Measurements from ENCODE around the gene EGFL6. TPM values are rescaled to one million over a fixed set of nuclear protein-coding genes. Genes with fewer than 3 reads are reported as not detected.
"Not testable (repeated sequence)": the region's sequence is repeated elsewhere in the genome, so short reads cannot be mapped to it uniquely, and the experiment has no call there.

The EGFL6 gene
- total and polyA plus RNA-seq, 2 donors: 8.7 to 28.9 TPM

GRCh38 chrX:13607996-13608365, 38.6 kb downstream of the EGFL6 start:
- H3K4me3 ChIP-seq (ENCODE audit: low read depth, low read length): no peak overlapping the region
- no peak overlapping the region for H3K27ac ChIP-seq (ENCODE audit: low read depth)
- no peaks in the 10 kb centered on the region for H3K4me1 ChIP-seq (ENCODE audit: insufficient read depth)
- no peaks in the 10 kb centered on the region for H3K36me3 ChIP-seq (ENCODE audit: insufficient read depth)
- DNase-seq (ENCODE audit: extremely low spot score): no peak
- WGBS: 94% methylated on average over 2 of the region's 2 CpGs

- Histone ChIP-seq H3K36me3 (ENCODE audit: insufficient read depth) (no peaks in the 10 kb centered on the region), H3K27ac (ENCODE audit: low read depth) (no peak overlapping the region), H3K4me1 (ENCODE audit: insufficient read depth) (no peaks in the 10 kb centered on the region), H3K4me3 (ENCODE audit: low read depth, low read length) (no peak overlapping the region)
- DNase-seq (ENCODE audit: extremely low spot score): no peak
Observed at GRCh38 chrX:13614154-13614553, 44.8 kb downstream of the EGFL6 start.

GRCh38 chrX:13620207-13620606, 50.8 kb downstream of the EGFL6 start:
- H3K36me3 ChIP-seq (ENCODE audit: insufficient read depth): no peaks in the 10 kb centered on the region
- H3K4me3 ChIP-seq (ENCODE audit: low read depth, low read length): no peak overlapping the region
- H3K4me1 ChIP-seq (ENCODE audit: insufficient read depth): no peaks in the 10 kb centered on the region
- no peak for DNase-seq (ENCODE audit: extremely low spot score)
- WGBS: 45% methylated on average over 1 of the region's 1 CpG
- no peak overlapping the region for H3K27ac ChIP-seq (ENCODE audit: low read depth)

- Histone ChIP-seq H3K4me3 (ENCODE audit: low read depth, low read length) (no peak overlapping the region), H3K27ac (ENCODE audit: low read depth) (no peak overlapping the region), H3K4me1 (ENCODE audit: insufficient read depth) (no peaks in the 10 kb centered on the region), H3K36me3 (ENCODE audit: insufficient read depth) (no peaks in the 10 kb centered on the region)
- 54% methylated on average over 3 of the region's 3 CpGs for WGBS
- DNase-seq (ENCODE audit: extremely low spot score): no peak
Observed at GRCh38 chrX:13622401-13622964, 53.1 kb downstream of the EGFL6 start.

GRCh38 chrX:13627306-13627705, 57.9 kb downstream of the EGFL6 start:
- no peaks in the 10 kb centered on the region for H3K4me1 ChIP-seq (ENCODE audit: insufficient read depth)
- no peak overlapping the region for H3K4me3 ChIP-seq (ENCODE audit: low read depth, low read length)
- no peaks in the 10 kb centered on the region for H3K36me3 ChIP-seq (ENCODE audit: insufficient read depth)
- 88% methylated on average over 8 of the region's 8 CpGs for WGBS
- DNase-seq (ENCODE audit: extremely low spot score): no peak
- H3K27ac ChIP-seq (ENCODE audit: low read depth): no peak overlapping the region

- not testable (repeated sequence) for H3K27ac ChIP-seq (ENCODE audit: low read depth); H3K36me3 ChIP-seq (ENCODE audit: insufficient read depth); H3K4me3 ChIP-seq (ENCODE audit: low read depth, low read length); DNase-seq (ENCODE audit: extremely low spot score); H3K4me1 ChIP-seq (ENCODE audit: insufficient read depth)
- WGBS: 97% methylated on average over 9 of the region's 9 CpGs
Observed at GRCh38 chrX:13637224-13637623, 67.8 kb downstream of the EGFL6 start.

- DNase-seq (ENCODE audit: extremely low spot score): no peak
- Histone ChIP-seq H3K4me3 (ENCODE audit: low read depth, low read length) (no peak overlapping the region), H3K27ac (ENCODE audit: low read depth) (no peak overlapping the region), H3K36me3 (ENCODE audit: insufficient read depth) (no peaks in the 10 kb centered on the region), H3K4me1 (ENCODE audit: insufficient read depth) (no peaks in the 10 kb centered on the region)
- 89% methylated on average over 1 of the region's 1 CpG for WGBS
Observed at GRCh38 chrX:13638021-13638420, 68.6 kb downstream of the EGFL6 start.

- Histone ChIP-seq H3K4me3 (ENCODE audit: low read depth, low read length) (no peak overlapping the region), H3K36me3 (ENCODE audit: insufficient read depth) (no peaks in the 10 kb centered on the region), H3K27ac (ENCODE audit: low read depth) (no peak overlapping the region), H3K4me1 (ENCODE audit: insufficient read depth) (no peaks in the 10 kb centered on the region)
- 63% methylated on average over 3 of the region's 3 CpGs for WGBS
- DNase-seq (ENCODE audit: extremely low spot score): no peak
Observed at GRCh38 chrX:13638826-13639225, 69.4 kb downstream of the EGFL6 start.

GRCh38 chrX:13641684-13642083, 72.3 kb downstream of the EGFL6 start:
- 85% methylated on average over 2 of the region's 4 CpGs for WGBS
- not testable (repeated sequence) for H3K27ac ChIP-seq (ENCODE audit: low read depth); H3K36me3 ChIP-seq (ENCODE audit: insufficient read depth); H3K4me3 ChIP-seq (ENCODE audit: low read depth, low read length); H3K4me1 ChIP-seq (ENCODE audit: insufficient read depth); DNase-seq (ENCODE audit: extremely low spot score)

- Histone ChIP-seq H3K27ac (ENCODE audit: low read depth) (no peak overlapping the region), H3K4me3 (ENCODE audit: low read depth, low read length) (no peak overlapping the region), H3K4me1 (ENCODE audit: insufficient read depth) (no peaks in the 10 kb centered on the region), H3K36me3 (ENCODE audit: insufficient read depth) (no peaks in the 10 kb centered on the region)
- 69% methylated on average over 9 of the region's 9 CpGs for WGBS
- DNase-seq (ENCODE audit: extremely low spot score): no peak
Observed at GRCh38 chrX:13645464-13646153, 76.2 kb downstream of the EGFL6 start.

- H3K27ac ChIP-seq (ENCODE audit: low read depth): no peak overlapping the region
- no peak overlapping the region for H3K4me3 ChIP-seq (ENCODE audit: low read depth, low read length)
- H3K36me3 ChIP-seq (ENCODE audit: insufficient read depth): no peaks in the 10 kb centered on the region
- no peaks in the 10 kb centered on the region for H3K4me1 ChIP-seq (ENCODE audit: insufficient read depth)
- WGBS: 39% methylated on average over 3 of the region's 3 CpGs
- DNase-seq (ENCODE audit: extremely low spot score): no peak
Observed at GRCh38 chrX:13646154-13646549, 76.8 kb downstream of the EGFL6 start.

- no peak overlapping the region for H3K4me3 ChIP-seq (ENCODE audit: low read depth, low read length)
- H3K27ac ChIP-seq (ENCODE audit: low read depth): no peak overlapping the region
- DNase-seq (ENCODE audit: extremely low spot score): no peak
- no peaks in the 10 kb centered on the region for H3K4me1 ChIP-seq (ENCODE audit: insufficient read depth)
- WGBS: 15% methylated on average over 8 of the region's 8 CpGs
- no peaks in the 10 kb centered on the region for H3K36me3 ChIP-seq (ENCODE audit: insufficient read depth)
Observed at GRCh38 chrX:13647709-13648212, 78.4 kb downstream of the EGFL6 start.

- not testable (repeated sequence) for H3K27ac ChIP-seq (ENCODE audit: low read depth); H3K36me3 ChIP-seq (ENCODE audit: insufficient read depth); H3K4me1 ChIP-seq (ENCODE audit: insufficient read depth); DNase-seq (ENCODE audit: extremely low spot score); H3K4me3 ChIP-seq (ENCODE audit: low read depth, low read length)
- WGBS: 85% methylated on average over 2 of the region's 2 CpGs
Observed at GRCh38 chrX:13648336-13648735, 78.9 kb downstream of the EGFL6 start.

GRCh38 chrX:13649838-13650237, 80.4 kb downstream of the EGFL6 start:
- DNase-seq (ENCODE audit: extremely low spot score): no peak
- H3K4me3 ChIP-seq (ENCODE audit: low read depth, low read length): no peak overlapping the region
- no peak overlapping the region for H3K27ac ChIP-seq (ENCODE audit: low read depth)
- H3K36me3 ChIP-seq (ENCODE audit: insufficient read depth): no peaks in the 10 kb centered on the region
- no peaks in the 10 kb centered on the region for H3K4me1 ChIP-seq (ENCODE audit: insufficient read depth)
- 49% methylated on average over 5 of the region's 5 CpGs for WGBS
